H9 (cell line): ENCODE measurements around the gene AFMID. TPM values are rescaled to one million over a fixed set of nuclear protein-coding genes. Genes with fewer than 3 reads are reported as not detected.

Source experiments
- DNase-seq: peaks from one replicate; pipeline ENCODE4 v3.0.0-alpha.2; 2017
- H2AFZ ChIP-seq: one replicate; pipeline ENCODE4 v1.6.1; 2013; ENCODE audit warnings: mild to moderate bottlenecking, low read length, control low read depth, moderate library complexity
- H2AK5ac ChIP-seq: 2 replicates; pipeline ENCODE4 v1.6.1; 2013; ENCODE audit warnings: low read length, control low read depth, mixed read lengths; ENCODE audit not compliant: insufficient read length
- H2BK120ac ChIP-seq: one replicate; pipeline ENCODE4 v1.6.1; 2013; ENCODE audit warnings: low read depth, mild to moderate bottlenecking, low read length, control low read depth, inconsistent platforms; ENCODE audit not compliant: poor library complexity, severe bottlenecking
- H2BK12ac ChIP-seq: 2 replicates; pipeline ENCODE4 v1.6.1; 2013; ENCODE audit warnings: low read length, control low read depth, mixed read lengths, low read depth; ENCODE audit not compliant: insufficient read length
- H2BK15ac ChIP-seq: 2 replicates; pipeline ENCODE4 v1.6.1; 2013; ENCODE audit warnings: low read depth, low read length, control low read depth
- H2BK20ac ChIP-seq: one replicate; pipeline ENCODE4 v1.6.1; 2013; ENCODE audit warnings: low read depth, mild to moderate bottlenecking, low read length, control low read depth, inconsistent platforms; ENCODE audit not compliant: poor library complexity, severe bottlenecking
- H2BK5ac ChIP-seq: 2 replicates; pipeline ENCODE4 v1.6.1; 2013; ENCODE audit warnings: low read length, control low read depth, mixed read lengths; ENCODE audit not compliant: insufficient read length
- H3K14ac ChIP-seq: 2 replicates; pipeline ENCODE4 v1.6.1; 2013; ENCODE audit warnings: low read length, control low read depth; ENCODE audit not compliant: insufficient read depth
- H3K18ac ChIP-seq: 2 replicates; pipeline ENCODE4 v1.6.1; 2013; ENCODE audit warnings: low read depth, mild to moderate bottlenecking, mixed read lengths, low read length, control low read depth; ENCODE audit not compliant: insufficient read length
- H3K23ac ChIP-seq: 2 replicates; pipeline ENCODE4 v1.6.1; 2013; ENCODE audit warnings: low read length, control low read depth, mixed read lengths, low read depth; ENCODE audit not compliant: insufficient read length
- H3K23me2 ChIP-seq: 2 replicates; pipeline ENCODE4 v1.6.1; 2013; ENCODE audit warnings: low read depth, mild to moderate bottlenecking, mixed read lengths, low read length, control low read depth; ENCODE audit not compliant: insufficient read length, poor library complexity, severe bottlenecking
- H3K27ac ChIP-seq: 2 replicates; pipeline ENCODE4 v1.5.1; 2013; ENCODE audit warnings: low read length, control low read depth, mixed read lengths, low read depth; ENCODE audit not compliant: insufficient read length
- H3K27me3 ChIP-seq: 2 replicates; pipeline ENCODE4 v1.6.1; 2013; ENCODE audit warnings: low read length, control low read depth, inconsistent platforms; ENCODE audit not compliant: insufficient read depth
- H3K4ac ChIP-seq: 2 replicates; pipeline ENCODE4 v1.6.1; 2013; ENCODE audit warnings: low read depth, mild to moderate bottlenecking, control low read depth, inconsistent platforms, low read length, moderate library complexity
- H3K4me1 ChIP-seq: 2 replicates; pipeline ENCODE4 v1.6.1; 2013; ENCODE audit warnings: low read length, control low read depth, inconsistent platforms; ENCODE audit not compliant: insufficient read depth
- H3K4me2 ChIP-seq: 2 replicates; pipeline ENCODE4 v1.6.1; 2013; ENCODE audit warnings: low read length, control low read depth, mixed read lengths; ENCODE audit not compliant: insufficient read length, insufficient read depth
- H3K56ac ChIP-seq: 2 replicates; pipeline ENCODE4 v1.6.1; 2013; ENCODE audit warnings: low read depth, mild to moderate bottlenecking, mixed read lengths, low read length, control low read depth; ENCODE audit not compliant: insufficient read length
- H3K79me1 ChIP-seq: 2 replicates; pipeline ENCODE4 v1.6.1; 2013; ENCODE audit warnings: low read depth, mild to moderate bottlenecking, moderate library complexity, low read length, control low read depth, inconsistent platforms; ENCODE audit not compliant: insufficient read depth, poor library complexity, severe bottlenecking
- H3K79me2 ChIP-seq: 2 replicates; pipeline ENCODE4 v1.6.1; 2013; ENCODE audit warnings: low read length, control low read depth, inconsistent platforms; ENCODE audit not compliant: insufficient read depth
- H3K9ac ChIP-seq: 2 replicates; pipeline ENCODE4 v1.6.1; 2013; ENCODE audit warnings: low read length, control low read depth, mixed read lengths; ENCODE audit not compliant: insufficient read length; ENCODE audit errors: extremely low read depth
- H3K9me3 ChIP-seq: one replicate; pipeline ENCODE4 v1.6.1; 2013; ENCODE audit warnings: low read depth, low read length, inconsistent platforms; ENCODE audit not compliant: control insufficient read depth
- H3T11ph ChIP-seq: one replicate; pipeline ENCODE4 v1.6.1; 2013; ENCODE audit warnings: mild to moderate bottlenecking, low read length, control low read depth, inconsistent platforms
- H4K20me1 ChIP-seq: one replicate; pipeline ENCODE4 v1.6.1; 2013; ENCODE audit not compliant: control insufficient read depth, insufficient read length, insufficient read depth
- H4K5ac ChIP-seq: 2 replicates; pipeline ENCODE4 v1.6.1; 2013; ENCODE audit warnings: low read depth, mild to moderate bottlenecking, mixed read lengths, low read length, control low read depth; ENCODE audit not compliant: insufficient read length
- H4K8ac ChIP-seq: replicated peaks from 2 replicates; pipeline ENCODE4 v1.6.1; 2013; ENCODE audit warnings: low read length, control low read depth, mixed read lengths, low read depth; ENCODE audit not compliant: insufficient read length
- H4K91ac ChIP-seq: 2 replicates; pipeline ENCODE4 v1.6.1; 2013; ENCODE audit warnings: low read depth, mild to moderate bottlenecking, moderate library complexity, mixed read lengths, low read length, control low read depth; ENCODE audit not compliant: insufficient read length
- H3K27ac Mint-ChIP-seq, 3 experiments: 2 replicates in 2 of 3; 3 replicates in 1 of 3; pipeline ENCODE4 v1.8.0; 2020 to 2021; ENCODE audit warnings: mixed read lengths in 3 of 3, mild to moderate bottlenecking in 1 of 3, moderate library complexity in 1 of 3
- H3K27me3 Mint-ChIP-seq: 2 replicates; pipeline ENCODE4 v1.8.0; 2021; ENCODE audit warnings: low read depth, mild to moderate bottlenecking, moderate library complexity, mixed read lengths
- H3K36me3 Mint-ChIP-seq, 3 experiments: 2 replicates in 2 of 3; 3 replicates in 1 of 3; pipeline ENCODE4 v1.8.0; 2020 to 2021; ENCODE audit warnings: low read depth in 3 of 3, mixed read lengths in 3 of 3; ENCODE audit not compliant: insufficient read depth in 1 of 3
- H3K4me1 Mint-ChIP-seq, 2 experiments: 2 replicates each; pipeline ENCODE4 v1.8.0; 2020; ENCODE audit warnings: mixed read lengths in 2 of 2
- H3K4me3 Mint-ChIP-seq, 2 experiments: 2 replicates in 1 of 2; 3 replicates in 1 of 2; pipeline ENCODE4 v1.8.0; 2020 to 2021; ENCODE audit warnings: mild to moderate bottlenecking in 2 of 2, mixed read lengths in 2 of 2, moderate library complexity in 1 of 2
- H3K9me3 Mint-ChIP-seq, 2 experiments: 2 replicates in 1 of 2; 3 replicates in 1 of 2; pipeline ENCODE4 v1.8.0; 2020; ENCODE audit warnings: mild to moderate bottlenecking in 2 of 2, mixed read lengths in 2 of 2, moderate library complexity in 1 of 2
- CTCF ChIP-seq: fragments of 200-600 bp; sonication (generic); conservative IDR thresholded peaks from 3 replicates; pipeline ENCODE4 v1.8.0; 2021; ENCODE audit warnings: antibody characterized with exemption, mild to moderate bottlenecking
- WGBS: extraction: QIAGEN DNeasy Blood & Tissue Kit; methylation state at CpG from one replicate; pipeline ENCODE4 v1.1.7; 2013; ENCODE audit warnings: missing lambda C conversion rate, low lambda C conversion rate, mixed read lengths; ENCODE audit not compliant: insufficient read length; ENCODE audit errors: extremely low coverage; 5-methylcytosine and 5-hydroxymethylcytosine counted together
- total RNA-seq: library from RNA; stranded (reverse); gene quantifications from 2 replicates; pipeline ENCODE4 v1.2.1, GENCODE V29; 2021

The AFMID gene
- total RNA-seq, 1 experiment from 2014 or later, result 64.1 TPM

GRCh38 chr17:78144147-78144719 lies 42.9 kb upstream of the AFMID start:
- Histone ChIP-seq H2AFZ (no peak overlapping the region), H2BK20ac (no peak overlapping the region), H3K23me2 (no peaks in the 10 kb centered on the region), H3K9me3 (no peaks in the 10 kb centered on the region), H2BK15ac (no peak overlapping the region), H3T11ph (no peak overlapping the region), H3K9ac (no peak overlapping the region), H4K20me1 (no peaks in the 10 kb centered on the region), H3K14ac (no peak overlapping the region), H3K79me1 (no peaks in the 10 kb centered on the region), H3K18ac (no peak overlapping the region), H3K4me1 (no peaks in the 10 kb centered on the region), H3K4ac (no peak overlapping the region), H3K79me2 (no peaks in the 10 kb centered on the region), H4K5ac (no peak overlapping the region), H2BK120ac (no peak overlapping the region), H4K8ac (no peak overlapping the region), H2BK5ac (no peak overlapping the region), H3K23ac (no peak overlapping the region), H3K27ac (no peak overlapping the region), H3K27me3 (no peaks in the 10 kb centered on the region), H4K91ac (no peak overlapping the region), H3K4me2 (no peak overlapping the region), H2BK12ac (no peak overlapping the region), H3K56ac (no peak overlapping the region), H2AK5ac (no peak overlapping the region)
- no CpG with 5 or more reads among the region's 11 CpGs for WGBS
- no peak for DNase-seq
- no peaks in the 10 kb centered on the region for H3K9me3 Mint-ChIP-seq
- no peak overlapping the region for H3K4me3 Mint-ChIP-seq
- TF ChIP-seq CTCF, result no peak
- H3K4me1 Mint-ChIP-seq, result peaks cover 4 to 13% of the 10 kb centered on the region in 2 experiments
- H3K36me3 Mint-ChIP-seq, result no peaks in the 10 kb centered on the region
- H3K27ac Mint-ChIP-seq, result peak overlapping the region in 1 of 3 experiments; percentile 62; a peak in 2 of 7 replicates
- H3K27me3 Mint-ChIP-seq, result peaks cover 2% of the 10 kb centered on the region; the same call in 1 of the 2 replicates
